ENCODE data around the gene ERO1B.

The ERO1B gene

DNA sequence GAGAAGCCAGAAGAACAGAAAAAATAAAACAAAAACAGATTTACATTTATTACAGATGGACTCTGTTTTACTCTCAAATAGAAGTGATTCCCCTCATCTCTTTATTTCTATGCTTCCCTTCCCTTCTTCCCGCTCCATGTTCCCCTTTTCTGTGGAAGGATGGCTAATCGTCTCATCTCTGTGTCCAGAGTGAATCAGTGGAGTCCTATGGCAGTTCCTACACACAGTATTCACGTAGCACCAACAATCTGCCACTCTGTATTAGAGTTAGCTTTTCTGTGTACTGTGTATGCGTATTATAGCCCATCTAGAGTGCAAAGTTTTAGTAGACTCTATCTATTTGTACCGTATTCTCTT is 6.8 kb upstream of the ERO1B start:
- H3K36me3 ChIP-seq (ENCODE audit: insufficient read depth, low read length): no peaks in the 10 kb centered on the region
- H2AFZ ChIP-seq (ENCODE audit: low read length): no peak overlapping the region
- H3K4me3 ChIP-seq (ENCODE audit: low read length, poor library complexity, severe bottlenecking): no peak overlapping the region
- peaks cover 3% of the 10 kb centered on the region for H3F3A ChIP-seq (ENCODE audit: low read depth)
- no peaks in the 10 kb centered on the region for H3K79me2 ChIP-seq (ENCODE audit: insufficient read depth, low read length)
- no peaks in the 10 kb centered on the region for H3K27me3 ChIP-seq (ENCODE audit: insufficient read depth, low read length, poor library complexity, severe bottlenecking)
- H3K9me2 ChIP-seq (replicated peaks; ENCODE audit: low read depth, low read length): no peaks in the 10 kb centered on the region
- H4K20me1 ChIP-seq (ENCODE audit: insufficient read depth, low read length, poor library complexity, severe bottlenecking): no peaks in the 10 kb centered on the region
- no peak overlapping the region for H3K4me2 ChIP-seq (ENCODE audit: low read depth, low read length, poor library complexity, severe bottlenecking)
- H3K9ac ChIP-seq (ENCODE audit: low read depth, low read length, poor library complexity, severe bottlenecking): no peak overlapping the region
- H3K4me1 ChIP-seq (ENCODE audit: insufficient read depth, low read length, poor library complexity, severe bottlenecking): peaks cover 19% of the 10 kb centered on the region
- H3K9me3 ChIP-seq (ENCODE audit: insufficient read depth, low read depth, low read length): no peaks in the 10 kb centered on the region
- TF ChIP-seq, protein P1, sequence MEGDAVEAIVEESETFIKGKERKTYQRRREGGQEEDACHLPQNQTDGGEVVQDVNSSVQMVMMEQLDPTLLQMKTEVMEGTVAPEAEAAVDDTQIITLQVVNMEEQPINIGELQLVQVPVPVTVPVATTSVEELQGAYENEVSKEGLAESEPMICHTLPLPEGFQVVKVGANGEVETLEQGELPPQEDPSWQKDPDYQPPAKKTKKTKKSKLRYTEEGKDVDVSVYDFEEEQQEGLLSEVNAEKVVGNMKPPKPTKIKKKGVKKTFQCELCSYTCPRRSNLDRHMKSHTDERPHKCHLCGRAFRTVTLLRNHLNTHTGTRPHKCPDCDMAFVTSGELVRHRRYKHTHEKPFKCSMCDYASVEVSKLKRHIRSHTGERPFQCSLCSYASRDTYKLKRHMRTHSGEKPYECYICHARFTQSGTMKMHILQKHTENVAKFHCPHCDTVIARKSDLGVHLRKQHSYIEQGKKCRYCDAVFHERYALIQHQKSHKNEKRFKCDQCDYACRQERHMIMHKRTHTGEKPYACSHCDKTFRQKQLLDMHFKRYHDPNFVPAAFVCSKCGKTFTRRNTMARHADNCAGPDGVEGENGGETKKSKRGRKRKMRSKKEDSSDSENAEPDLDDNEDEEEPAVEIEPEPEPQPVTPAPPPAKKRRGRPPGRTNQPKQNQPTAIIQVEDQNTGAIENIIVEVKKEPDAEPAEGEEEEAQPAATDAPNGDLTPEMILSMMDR (conservative IDR thresholded peaks at IDR 0.05; ENCODE audit: low read length): no peak

DNA sequence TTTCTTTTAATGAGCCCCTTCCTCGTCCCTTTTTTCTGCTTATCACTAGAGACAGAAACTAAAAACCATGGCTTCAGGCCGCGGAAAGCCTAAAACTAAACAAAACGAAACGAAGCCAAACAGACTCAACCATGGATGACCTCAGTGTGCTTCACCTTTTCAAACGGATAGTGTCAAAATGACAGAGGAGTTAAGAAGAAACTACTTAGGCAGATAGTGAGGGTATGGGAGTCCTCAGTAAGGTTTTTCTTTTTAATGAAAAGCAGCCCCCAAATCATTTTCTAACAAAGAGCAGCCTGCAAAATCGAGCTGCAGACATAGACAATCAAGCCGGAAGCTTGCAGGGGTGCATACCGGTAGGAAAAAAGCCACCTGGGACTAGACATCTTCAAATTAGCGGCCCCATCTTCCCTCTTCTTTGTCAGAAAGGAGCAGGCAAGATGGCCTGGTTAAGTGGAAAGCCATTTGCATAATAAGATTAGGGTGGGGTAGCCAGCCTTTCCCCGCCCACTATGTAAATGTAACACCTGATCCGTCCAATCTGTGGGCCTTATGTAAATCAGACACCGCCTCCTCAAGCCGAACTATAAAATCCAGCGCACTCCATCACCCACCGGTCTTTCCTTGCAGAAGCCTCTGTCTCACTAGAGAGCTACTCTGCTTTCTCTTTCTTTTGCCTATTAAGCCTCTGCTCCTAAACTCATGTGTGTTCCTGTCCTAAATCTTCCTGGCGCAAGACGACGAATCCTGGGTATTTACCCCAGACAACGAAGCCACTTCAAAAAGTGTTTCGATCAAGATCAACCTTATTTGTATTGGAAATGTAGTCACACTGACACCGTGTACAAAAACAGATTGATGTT is 6.2 kb upstream of the ERO1B start:
- peaks cover 3% of the 10 kb centered on the region for H3F3A ChIP-seq (ENCODE audit: low read depth)
- no peak for TF ChIP-seq EZH2phosphoT487 (IDR thresholded peaks at IDR 0.05; ENCODE audit: borderline replicate concordance)
- TF ChIP-seq, protein P1 (conservative IDR thresholded peaks at IDR 0.05; ENCODE audit: low read length): no peak
- H3K79me2 ChIP-seq (ENCODE audit: insufficient read depth, low read length): no peaks in the 10 kb centered on the region
- peaks cover 25% of the 10 kb centered on the region for H3K4me1 ChIP-seq (ENCODE audit: insufficient read depth, low read length, poor library complexity, severe bottlenecking)
- no peaks in the 10 kb centered on the region for H3K9me3 ChIP-seq (ENCODE audit: insufficient read depth, low read depth, low read length)
- no peak overlapping the region for H3K4me3 ChIP-seq (ENCODE audit: low read length, poor library complexity, severe bottlenecking)
- H3K9ac ChIP-seq (ENCODE audit: low read depth, low read length, poor library complexity, severe bottlenecking): no peak overlapping the region
- H3K9me2 ChIP-seq (replicated peaks; ENCODE audit: low read depth, low read length): no peaks in the 10 kb centered on the region
- no peak overlapping the region for H3K4me2 ChIP-seq (ENCODE audit: low read depth, low read length, poor library complexity, severe bottlenecking)
- no peaks in the 10 kb centered on the region for H4K20me1 ChIP-seq (ENCODE audit: insufficient read depth, low read length, poor library complexity, severe bottlenecking)
- no peaks in the 10 kb centered on the region for H3K36me3 ChIP-seq (ENCODE audit: insufficient read depth, low read length)
- no peaks in the 10 kb centered on the region for H3K27me3 ChIP-seq (ENCODE audit: insufficient read depth, low read length, poor library complexity, severe bottlenecking)
- H2AFZ ChIP-seq (ENCODE audit: low read length): no peak overlapping the region

DNA sequence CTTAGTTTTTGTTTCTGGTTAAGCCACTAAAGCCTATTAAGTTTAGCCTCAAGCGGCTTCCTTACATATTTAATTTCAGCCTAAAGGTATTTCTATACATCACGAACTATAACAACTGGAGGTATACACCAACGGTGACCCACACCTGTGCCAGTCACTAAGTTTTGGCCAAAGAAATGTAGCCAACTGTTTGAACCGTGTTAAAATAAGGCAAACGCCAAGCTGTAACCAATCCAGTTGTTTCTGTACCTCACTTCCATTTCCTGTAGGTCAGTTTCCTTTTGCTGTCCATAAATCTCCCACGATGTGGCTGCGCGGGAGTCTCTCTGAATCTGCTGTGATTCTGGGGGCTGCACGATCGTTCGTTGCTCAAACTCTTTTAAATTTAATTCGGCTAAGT is 5.6 kb upstream of the ERO1B start:
- Histone ChIP-seq H3K9me3 (ENCODE audit: insufficient read depth, low read depth, low read length) (no peaks in the 10 kb centered on the region), H3F3A (ENCODE audit: low read depth) (peaks cover 3% of the 10 kb centered on the region), H3K27me3 (ENCODE audit: insufficient read depth, low read length, poor library complexity, severe bottlenecking) (no peaks in the 10 kb centered on the region), H3K9me2 (replicated peaks; ENCODE audit: low read depth, low read length) (no peaks in the 10 kb centered on the region), H2AFZ (ENCODE audit: low read length) (no peak overlapping the region), H4K20me1 (ENCODE audit: insufficient read depth, low read length, poor library complexity, severe bottlenecking) (no peaks in the 10 kb centered on the region), H3K36me3 (ENCODE audit: insufficient read depth, low read length) (no peaks in the 10 kb centered on the region), H3K9ac (ENCODE audit: low read depth, low read length, poor library complexity, severe bottlenecking) (no peak overlapping the region), H3K79me2 (ENCODE audit: insufficient read depth, low read length) (no peaks in the 10 kb centered on the region), H3K4me1 (ENCODE audit: insufficient read depth, low read length, poor library complexity, severe bottlenecking) (peaks cover 31% of the 10 kb centered on the region), H3K4me2 (ENCODE audit: low read depth, low read length, poor library complexity, severe bottlenecking) (no peak overlapping the region), H3K4me3 (ENCODE audit: low read length, poor library complexity, severe bottlenecking) (no peak overlapping the region)
- TF ChIP-seq, protein P1 (conservative IDR thresholded peaks at IDR 0.05; ENCODE audit: low read length): no peak
- TF ChIP-seq EZH2phosphoT487 (IDR thresholded peaks at IDR 0.05; ENCODE audit: borderline replicate concordance): no peak

Data from Loucy (cell line).